HepG2 (cell line): ENCODE measurements around the gene SYPL2. TPM values are rescaled to one million over a fixed set of nuclear protein-coding genes. Genes with fewer than 3 reads are reported as not detected.

Experiments used
- FOXO1 ChIP-seq: sonication (generic); formaldehyde crosslinking; IDR thresholded peaks from 2 replicates; pipeline ENCODE4 v1.4.0; 2020; ENCODE audit warnings: missing genetic modification reagents
- MED1 ChIP-seq: sonication (generic); formaldehyde crosslinking; IDR thresholded peaks from 2 replicates; pipeline ENCODE4 v1.4.0; 2020; ENCODE audit warnings: missing genetic modification reagents
- NAIF1 ChIP-seq: sonication (generic); formaldehyde crosslinking; IDR thresholded peaks from 2 replicates; pipeline ENCODE4 v1.5.0; 2020; ENCODE audit warnings: mild to moderate bottlenecking, missing genetic modification reagents, borderline replicate concordance
- NFKBIZ ChIP-seq: IDR thresholded peaks from 2 replicates; pipeline ENCODE4 v1.6.1; 2018; ENCODE audit warnings: missing genetic modification reagents, missing compliant biosample characterization
- RBFOX2 ChIP-seq: fragments of 200-400 bp; formaldehyde crosslinking; IDR thresholded peaks from 2 replicates; pipeline ENCODE4 v1.6.1; 2017; ENCODE audit warnings: low read depth, mild to moderate bottlenecking, low read length
- SIX4 ChIP-seq: sonication (generic); formaldehyde crosslinking; IDR thresholded peaks from 2 replicates; pipeline ENCODE4 v1.4.0; 2020; ENCODE audit warnings: missing genetic modification reagents
- SRSF1 ChIP-seq: fragments of 200-400 bp; formaldehyde crosslinking; optimal IDR thresholded peaks from 2 replicates; pipeline ENCODE3; 2017; ENCODE audit warnings: mild to moderate bottlenecking, low read depth, low read length, moderate library complexity
- ZFX ChIP-seq: sonication (generic); formaldehyde crosslinking; IDR thresholded peaks from 2 replicates; pipeline ENCODE4 v1.4.0; 2020; ENCODE audit warnings: mild to moderate bottlenecking, low read depth, missing genetic modification reagents, moderate library complexity
- ZNF136 ChIP-seq: sonication (generic); formaldehyde crosslinking; IDR thresholded peaks from 2 replicates; pipeline ENCODE4 v1.8.1; 2022; ENCODE audit warnings: low read depth, mild to moderate bottlenecking, moderate library complexity, missing genetic modification reagents
- ZNF180 ChIP-seq: sonication (generic); formaldehyde crosslinking; IDR thresholded peaks from 2 replicates; pipeline ENCODE4 v1.4.0; 2020; ENCODE audit warnings: low read depth, missing genetic modification reagents, borderline replicate concordance
- ZNF547 ChIP-seq: sonication (generic); formaldehyde crosslinking; IDR thresholded peaks from 2 replicates; pipeline ENCODE4 v1.5.1; 2020; ENCODE audit warnings: mild to moderate bottlenecking, missing genetic modification reagents
- ZNF703 ChIP-seq: sonication (generic); formaldehyde crosslinking; IDR thresholded peaks from 2 replicates; pipeline ENCODE4 v1.5.1; 2020; ENCODE audit warnings: missing genetic modification reagents, mild to moderate bottlenecking, moderate library complexity, borderline replicate concordance
- ZNF780A ChIP-seq: sonication (generic); formaldehyde crosslinking; IDR thresholded peaks from 2 replicates; pipeline ENCODE4 v1.8.0; 2022; ENCODE audit warnings: mild to moderate bottlenecking, missing genetic modification reagents, moderate library complexity
- ZSCAN29 ChIP-seq: sonication (generic); formaldehyde crosslinking; conservative IDR thresholded peaks from 2 replicates; pipeline ENCODE4 v1.4.0; 2020; ENCODE audit warnings: mild to moderate bottlenecking, missing genetic modification reagents
- polyA plus RNA-seq, 8 experiments: library from polyadenylated mRNA; depleted of rRNA in 3 of 8; stranded (reverse) in 7 of 8; unstranded in 1 of 8; fragments of >200 nt; fragmentation: Illumina TruSeq in 4 of 8; extraction: Trizol in 4 of 8; gene quantifications; 2 replicates each; pipeline versions ENCODE4 v1.2.1 to v1.2.3, GENCODE V29; 2011 to 2016; ENCODE audit warnings: low read depth in 4 of 8, missing spikeins in 1 of 8, mixed read lengths in 1 of 8; ENCODE audit not compliant: insufficient read depth in 1 of 8
- total RNA-seq, 5 experiments: library from RNA; depleted of rRNA; stranded (reverse); fragments of >200 nt; fragmentation: Illumina TruSeq; extraction: Trizol; gene quantifications; 2 replicates each; pipeline ENCODE4 v1.2.3, GENCODE V29; 2016; ENCODE audit warnings: low read depth in 1 of 5
- TF ChIP-seq, protein P1 (sequence below): sonication (generic); formaldehyde crosslinking; IDR thresholded peaks from 2 replicates; pipeline ENCODE4 v1.4.0; 2020; ENCODE audit warnings: mild to moderate bottlenecking, low read depth, missing genetic modification reagents
- TF ChIP-seq, protein P2 (sequence below): sonication (generic); formaldehyde crosslinking; IDR thresholded peaks from 2 replicates; pipeline ENCODE4 v1.9.0; 2021; ENCODE audit warnings: missing genetic modification reagents, mild to moderate bottlenecking, borderline replicate concordance
- TF ChIP-seq, protein P3 (sequence below), 2 experiments: fragments of 450-650 bp in 1 of 2; sonication (generic) in 1 of 2; formaldehyde crosslinking in 1 of 2; IDR thresholded peaks; 2 replicates each; pipeline versions ENCODE4 v1.6.1 to v1.8.0; 2016 to 2022; ENCODE audit warnings: antibody characterized with exemption in 1 of 2, mild to moderate bottlenecking in 1 of 2, missing genetic modification reagents in 1 of 2
- TF ChIP-seq, protein P4 (sequence below): sonication (generic); formaldehyde crosslinking; IDR thresholded peaks from 2 replicates; pipeline ENCODE4 v1.8.0; 2022; ENCODE audit warnings: missing genetic modification reagents, mild to moderate bottlenecking, moderate library complexity, borderline replicate concordance

The SYPL2 gene
- total and polyA plus RNA-seq, 2 of the 13 experiments (the other 11 are each of a cell fraction or from before 2014, with no cell fraction given), result 0.17 to 0.24 TPM

DNA sequence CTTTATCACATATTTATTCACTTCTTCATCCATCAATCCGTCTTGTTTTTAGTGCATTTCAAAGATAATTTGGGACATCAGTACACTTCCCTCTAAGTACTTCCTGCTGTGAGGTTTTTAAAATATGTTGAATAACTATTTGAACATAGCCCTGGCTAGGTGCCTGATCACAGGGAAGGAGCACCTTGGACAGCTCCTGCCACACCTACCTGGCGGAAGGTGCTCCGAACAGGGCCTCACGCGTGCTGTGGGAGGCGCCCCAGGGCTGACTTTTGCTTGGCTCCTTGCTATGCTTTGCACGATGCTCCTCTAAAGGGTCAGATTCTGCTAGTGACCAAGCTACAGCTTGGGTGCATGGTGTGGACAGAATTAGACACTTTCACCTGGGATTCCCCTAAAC, 12.5 kb downstream of the SYPL2 start (continued):
- TF ChIP-seq, protein P1, sequence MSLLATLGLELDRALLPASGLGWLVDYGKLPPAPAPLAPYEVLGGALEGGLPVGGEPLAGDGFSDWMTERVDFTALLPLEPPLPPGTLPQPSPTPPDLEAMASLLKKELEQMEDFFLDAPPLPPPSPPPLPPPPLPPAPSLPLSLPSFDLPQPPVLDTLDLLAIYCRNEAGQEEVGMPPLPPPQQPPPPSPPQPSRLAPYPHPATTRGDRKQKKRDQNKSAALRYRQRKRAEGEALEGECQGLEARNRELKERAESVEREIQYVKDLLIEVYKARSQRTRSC (CRISPR knock-in tag), result no peak
- TF ChIP-seq ZFX (CRISPR knock-in tag), result no peak
- TF ChIP-seq FOXO1 (CRISPR knock-in tag), result no peak
- no peak for TF ChIP-seq RBFOX2
- no peak for TF ChIP-seq MED1 (CRISPR knock-in tag)
- no peak for TF ChIP-seq NAIF1
- TF ChIP-seq, protein P2, sequence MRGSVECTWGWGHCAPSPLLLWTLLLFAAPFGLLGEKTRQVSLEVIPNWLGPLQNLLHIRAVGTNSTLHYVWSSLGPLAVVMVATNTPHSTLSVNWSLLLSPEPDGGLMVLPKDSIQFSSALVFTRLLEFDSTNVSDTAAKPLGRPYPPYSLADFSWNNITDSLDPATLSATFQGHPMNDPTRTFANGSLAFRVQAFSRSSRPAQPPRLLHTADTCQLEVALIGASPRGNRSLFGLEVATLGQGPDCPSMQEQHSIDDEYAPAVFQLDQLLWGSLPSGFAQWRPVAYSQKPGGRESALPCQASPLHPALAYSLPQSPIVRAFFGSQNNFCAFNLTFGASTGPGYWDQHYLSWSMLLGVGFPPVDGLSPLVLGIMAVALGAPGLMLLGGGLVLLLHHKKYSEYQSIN (CRISPR knock-in tag), result no peak
- TF ChIP-seq, protein P3, sequence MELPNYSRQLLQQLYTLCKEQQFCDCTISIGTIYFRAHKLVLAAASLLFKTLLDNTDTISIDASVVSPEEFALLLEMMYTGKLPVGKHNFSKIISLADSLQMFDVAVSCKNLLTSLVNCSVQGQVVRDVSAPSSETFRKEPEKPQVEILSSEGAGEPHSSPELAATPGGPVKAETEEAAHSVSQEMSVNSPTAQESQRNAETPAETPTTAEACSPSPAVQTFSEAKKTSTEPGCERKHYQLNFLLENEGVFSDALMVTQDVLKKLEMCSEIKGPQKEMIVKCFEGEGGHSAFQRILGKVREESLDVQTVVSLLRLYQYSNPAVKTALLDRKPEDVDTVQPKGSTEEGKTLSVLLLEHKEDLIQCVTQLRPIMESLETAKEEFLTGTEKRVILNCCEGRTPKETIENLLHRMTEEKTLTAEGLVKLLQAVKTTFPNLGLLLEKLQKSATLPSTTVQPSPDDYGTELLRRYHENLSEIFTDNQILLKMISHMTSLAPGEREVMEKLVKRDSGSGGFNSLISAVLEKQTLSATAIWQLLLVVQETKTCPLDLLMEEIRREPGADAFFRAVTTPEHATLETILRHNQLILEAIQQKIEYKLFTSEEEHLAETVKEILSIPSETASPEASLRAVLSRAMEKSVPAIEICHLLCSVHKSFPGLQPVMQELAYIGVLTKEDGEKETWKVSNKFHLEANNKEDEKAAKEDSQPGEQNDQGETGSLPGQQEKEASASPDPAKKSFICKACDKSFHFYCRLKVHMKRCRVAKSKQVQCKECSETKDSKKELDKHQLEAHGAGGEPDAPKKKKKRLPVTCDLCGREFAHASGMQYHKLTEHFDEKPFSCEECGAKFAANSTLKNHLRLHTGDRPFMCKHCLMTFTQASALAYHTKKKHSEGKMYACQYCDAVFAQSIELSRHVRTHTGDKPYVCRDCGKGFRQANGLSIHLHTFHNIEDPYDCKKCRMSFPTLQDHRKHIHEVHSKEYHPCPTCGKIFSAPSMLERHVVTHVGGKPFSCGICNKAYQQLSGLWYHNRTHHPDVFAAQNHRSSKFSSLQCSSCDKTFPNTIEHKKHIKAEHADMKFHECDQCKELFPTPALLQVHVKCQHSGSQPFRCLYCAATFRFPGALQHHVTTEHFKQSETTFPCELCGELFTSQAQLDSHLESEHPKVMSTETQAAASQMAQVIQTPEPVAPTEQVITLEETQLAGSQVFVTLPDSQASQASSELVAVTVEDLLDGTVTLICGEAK (IDR thresholded peaks at IDR 0.05), result no peak
- TF ChIP-seq, protein P3 (CRISPR knock-in tag; IDR thresholded peaks at IDR 0.05), result no peak
- no peak for TF ChIP-seq SRSF1
- no peak for TF ChIP-seq ZNF180 (CRISPR knock-in tag)
- TF ChIP-seq NFKBIZ (CRISPR knock-in tag), result no peak
- no peak for TF ChIP-seq ZNF136 (CRISPR knock-in tag)
- TF ChIP-seq, protein P4, sequence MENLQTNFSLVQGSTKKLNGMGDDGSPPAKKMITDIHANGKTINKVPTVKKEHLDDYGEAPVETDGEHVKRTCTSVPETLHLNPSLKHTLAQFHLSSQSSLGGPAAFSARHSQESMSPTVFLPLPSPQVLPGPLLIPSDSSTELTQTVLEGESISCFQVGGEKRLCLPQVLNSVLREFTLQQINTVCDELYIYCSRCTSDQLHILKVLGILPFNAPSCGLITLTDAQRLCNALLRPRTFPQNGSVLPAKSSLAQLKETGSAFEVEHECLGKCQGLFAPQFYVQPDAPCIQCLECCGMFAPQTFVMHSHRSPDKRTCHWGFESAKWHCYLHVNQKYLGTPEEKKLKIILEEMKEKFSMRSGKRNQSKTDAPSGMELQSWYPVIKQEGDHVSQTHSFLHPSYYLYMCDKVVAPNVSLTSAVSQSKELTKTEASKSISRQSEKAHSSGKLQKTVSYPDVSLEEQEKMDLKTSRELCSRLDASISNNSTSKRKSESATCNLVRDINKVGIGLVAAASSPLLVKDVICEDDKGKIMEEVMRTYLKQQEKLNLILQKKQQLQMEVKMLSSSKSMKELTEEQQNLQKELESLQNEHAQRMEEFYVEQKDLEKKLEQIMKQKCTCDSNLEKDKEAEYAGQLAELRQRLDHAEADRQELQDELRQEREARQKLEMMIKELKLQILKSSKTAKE, result no peak
- no peak for TF ChIP-seq SIX4 (CRISPR knock-in tag)
- no peak for TF ChIP-seq ZNF547 (CRISPR knock-in tag)
- no peak for TF ChIP-seq ZNF780A (CRISPR knock-in tag)
- no peak for TF ChIP-seq ZNF703 (CRISPR knock-in tag)
- TF ChIP-seq ZSCAN29 (CRISPR knock-in tag), result no peak
